T-cell (primary cell): Measurements from ENCODE around the gene MAP3K13. TPM values are rescaled to one million over a fixed set of nuclear protein-coding genes. Genes with fewer than 3 reads are reported as not detected.

Source experiments
- ATAC-seq, 4 experiments: fragments of 200-7000 bp in 3 of 4; fragments of 150-1000 bp in 1 of 4; cut with Tn5 transposase; replicated peaks in 1 of 4; 1 replicate in 3 of 4; 2 replicates in 1 of 4; pipeline ENCODE4 v1.10.0; 2021; ENCODE audit warnings: moderate library complexity in 3 of 4, mild to moderate bottlenecking in 2 of 4, moderate number of reproducible peaks in 1 of 4
- CTCF ChIA-PET, 2 donors: fragments of 300-600 bp; sonication (Branson Sonifier 250); formaldehyde crosslinking; loops; one replicate each; lab custom pipeline; 2022; ENCODE audit warnings: antibody characterized with exemption in 2 of 2; lab: Charles Lee
- POLR2A ChIA-PET, 2 donors: fragments of 300-600 bp; sonication (Branson Sonifier 250); formaldehyde crosslinking; loops; one replicate each; lab custom pipeline; 2022; ENCODE audit warnings: antibody characterized with exemption in 2 of 2; lab: Charles Lee
- DNase-seq, 35 experiments: peaks; one replicate each; pipeline versions ENCODE4 v3.0.0 to v3.0.0-alpha.2; 2013 to 2023
- H3K27ac ChIP-seq: one replicate; pipeline ENCODE4 v1.5.1; 2013; ENCODE audit warnings: low read length
- H3K27me3 ChIP-seq, 2 experiments: replicated peaks in 1 of 2; 1 replicate in 1 of 2; 2 replicates in 1 of 2; pipeline versions ENCODE4 v1.6.1 to v1.7.0; 2013; ENCODE audit warnings: low read length in 1 of 2, mixed read lengths in 1 of 2; ENCODE audit not compliant: control insufficient read depth in 2 of 2, insufficient read depth in 2 of 2; ENCODE audit errors: extremely low read depth in 1 of 2
- H3K36me3 ChIP-seq, 2 donors: 1 replicate in 1 of 2; 2 replicates in 1 of 2; pipeline versions ENCODE4 v1.6.1 to v1.7.0; 2013; ENCODE audit warnings: low read length in 1 of 2; ENCODE audit not compliant: control insufficient read depth in 2 of 2, insufficient read depth in 1 of 2; ENCODE audit errors: extremely low read depth in 1 of 2
- H3K4me1 ChIP-seq, 2 experiments: 1 replicate in 1 of 2; 2 replicates in 1 of 2; pipeline versions ENCODE4 v1.6.1 to v1.7.0; 2013; ENCODE audit warnings: low read length in 2 of 2, mixed read lengths in 1 of 2; ENCODE audit not compliant: insufficient read depth in 2 of 2, control insufficient read depth in 1 of 2; ENCODE audit errors: extremely low read depth in 1 of 2
- H3K4me3 ChIP-seq, 2 donors: 1 replicate in 1 of 2; 2 replicates in 1 of 2; pipeline versions ENCODE4 v1.5.1 to v1.7.0; 2013; ENCODE audit warnings: mild to moderate bottlenecking in 2 of 2, low read length in 1 of 2, moderate library complexity in 1 of 2; ENCODE audit not compliant: control insufficient read depth in 1 of 2; ENCODE audit errors: extremely low read depth in 1 of 2
- H3K9me3 ChIP-seq: 2 replicates; pipeline ENCODE4 v1.7.0; 2013
- H3K27ac Mint-ChIP-seq, 2 donors: one replicate each; pipeline ENCODE4 v1.8.0; 2020 to 2021; ENCODE audit warnings: mild to moderate bottlenecking in 2 of 2, mixed read lengths in 2 of 2
- H3K27me3 Mint-ChIP-seq, 2 donors: one replicate each; pipeline ENCODE4 v1.8.0; 2021 to 2022; ENCODE audit warnings: mixed read lengths in 2 of 2
- H3K36me3 Mint-ChIP-seq: one replicate; pipeline ENCODE4 v1.8.0; 2021; ENCODE audit warnings: mixed read lengths
- H3K4me1 Mint-ChIP-seq, 3 donors: one replicate each; pipeline ENCODE4 v1.8.0; 2020 to 2022; ENCODE audit warnings: mixed read lengths in 3 of 3, mild to moderate bottlenecking in 1 of 3
- H3K4me3 Mint-ChIP-seq, 3 donors: one replicate each; pipeline ENCODE4 v1.8.0; 2020 to 2022; ENCODE audit warnings: mild to moderate bottlenecking in 3 of 3, mixed read lengths in 3 of 3, moderate library complexity in 3 of 3
- H3K9me3 Mint-ChIP-seq, 3 donors: one replicate each; pipeline ENCODE4 v1.8.0; 2020 to 2022; ENCODE audit warnings: mixed read lengths in 3 of 3
- WGBS: methylation state at CpG from one replicate; pipeline ENCODE4 v1.1.5; 2013; ENCODE audit warnings: missing lambda C conversion rate; ENCODE audit not compliant: insufficient coverage; 5-methylcytosine and 5-hydroxymethylcytosine counted together
- total RNA-seq, 35 experiments: library from RNA in 6 of 35; stranded (reverse) in 6 of 35; fragments of 120-200 nt in 1 of 35; gene quantifications; one replicate each; pipeline versions ENCODE4 v1.2.1 to v1.2.4 and lab custom pipeline; 2013 to 2026

Gene MAP3K13
- total RNA-seq, 5 donors from 2014 or later (not counting 1 experiment from before 2014, with no cell fraction given), result 6.4 to 9.2 (median 7.7) TPM

DNA sequence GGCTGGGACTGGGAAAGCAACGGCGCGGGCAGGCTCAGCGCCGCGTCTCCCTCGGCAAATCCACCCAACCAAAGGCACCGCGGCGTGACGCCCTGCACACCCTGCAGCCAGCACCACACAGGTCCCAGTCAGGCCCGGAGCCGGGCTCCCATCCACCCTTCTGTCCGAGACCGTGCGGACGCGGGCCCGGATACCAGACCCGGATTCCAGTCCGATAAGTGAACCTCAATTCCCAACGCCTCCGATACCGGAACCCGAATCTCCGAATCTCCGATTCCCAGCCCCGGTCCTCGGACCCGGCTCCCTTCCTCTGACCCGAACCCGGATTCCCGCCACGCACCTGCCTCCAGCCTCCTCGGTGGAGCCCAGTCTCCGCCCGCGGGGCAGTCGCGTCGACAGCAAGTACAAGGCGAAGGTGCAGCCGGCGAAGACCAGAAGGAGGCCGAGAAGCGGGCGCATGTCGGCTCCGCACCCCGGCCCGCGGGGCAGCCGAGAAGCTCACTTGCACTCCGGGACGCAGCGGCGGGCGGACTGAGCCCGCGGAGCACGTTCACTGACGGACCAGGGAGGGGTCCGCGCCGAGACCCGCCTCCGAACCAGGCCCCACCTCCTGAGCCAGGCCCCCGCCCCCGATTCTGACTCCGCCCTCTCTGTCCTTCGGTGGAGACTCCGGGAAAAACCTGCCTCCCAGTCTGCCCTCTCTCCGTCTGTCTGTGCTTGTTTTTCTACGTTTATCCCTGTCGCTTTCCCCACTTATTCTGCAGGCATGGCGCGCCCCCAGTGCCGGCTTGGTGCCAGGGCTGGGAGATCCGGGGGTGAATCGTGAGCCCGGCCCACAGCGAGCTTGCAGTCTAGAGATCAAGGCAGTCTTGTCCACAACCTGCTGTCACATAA is 135.8 kb downstream of the MAP3K13 start, which contains the start of gene TMEM41A:
Gene TMEM41A, minus strand, starts transcription at position 533 of the 894 bp plus-strand sequence. Its CDS starts 74 bp downstream, at position 459.
- POLR2A ChIA-PET, result interaction anchor here in 1 of 2 donors (1.3 kb wide), 1 partner anchor 87 kb away, joined by 5 read pairs; the partner anchor contains the start of gene SENP2
- Mint-ChIP-seq H3K27me3 (no peaks in the 10 kb centered on the region), H3K9me3 (no peaks in the 10 kb centered on the region), H3K27ac (peak within 1 kb of the TSS; percentile 85 to 88), H3K4me3 (peak within 1 kb of the TSS; percentile 90 to 96 (median 91)), H3K36me3 (peaks cover 20% of the 10 kb centered on the region), H3K4me1 (peaks cover 25 to 33% (median 26%) of the 10 kb centered on the region in 3 donors)
- Histone ChIP-seq H3K9me3 (no peaks in the 10 kb centered on the region), H3K4me1 (peaks cover 4 to 27% of the 10 kb centered on the region in 2 experiments), H3K36me3 (peaks cover 7 to 28% of the 10 kb centered on the region in 2 donors), H3K27ac (peak within 1 kb of the TSS; percentile 70), H3K4me3 (peak within 1 kb of the TSS; percentile 85 to 99), H3K27me3 (peaks cover 0 to 4% of the 10 kb centered on the region in 2 experiments)
- ATAC-seq (peak; percentile 96 to 98 (median 98)), DNase-seq (peak; percentile 65 to 90 (median 81))
- CTCF ChIA-PET, result interaction anchor here in 1 of 2 donors (0.7 to 1.3 kb wide), 2 partner anchors 88 to 445 kb away, joined by 3 read pairs; partner anchors contain the start of gene SENP2
- WGBS, result 2% methylated on average over 82 of the region's 82 CpGs

DNA sequence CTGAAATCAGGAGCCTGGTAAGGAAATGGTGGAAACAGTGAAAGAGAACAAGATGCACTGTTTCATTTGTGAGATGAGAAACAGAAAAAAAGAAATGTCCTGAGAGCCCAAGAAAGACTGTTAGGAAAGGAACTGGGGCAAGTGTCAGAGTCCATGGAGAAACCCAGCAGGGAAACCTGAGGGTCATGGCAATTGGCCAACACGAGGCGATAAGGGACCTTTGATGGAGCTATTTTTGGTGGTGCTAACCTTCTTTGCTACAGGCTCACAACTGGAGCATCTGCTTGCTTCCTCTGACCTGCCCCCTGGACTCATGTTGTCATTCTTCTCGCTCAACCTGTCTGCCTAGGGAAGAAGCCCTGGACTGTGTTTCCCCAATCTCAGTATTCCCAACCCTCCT is 140.1 kb downstream of the MAP3K13 start:
- H3K36me3 Mint-ChIP-seq, result no peaks in the 10 kb centered on the region
- ATAC-seq, result no peak
- Histone ChIP-seq H3K4me1 (peaks cover 0 to 8% of the 10 kb centered on the region in 2 experiments), H3K27ac (no peak overlapping the region), H3K9me3 (no peaks in the 10 kb centered on the region), H3K36me3 (no peaks in the 10 kb centered on the region), H3K27me3 (peaks cover 0 to 7% of the 10 kb centered on the region in 2 experiments), H3K4me3 (no peak overlapping the region)
- ChIA-PET CTCF (no interaction called here), POLR2A (no interaction called here)
- 92% methylated on average over 3 of the region's 3 CpGs for WGBS
- peaks cover 4 to 8% (median 7%) of the 10 kb centered on the region in 3 donors for H3K4me1 Mint-ChIP-seq
- no peaks in the 10 kb centered on the region for H3K27me3 Mint-ChIP-seq
- no peak for DNase-seq
- H3K9me3 Mint-ChIP-seq, result no peaks in the 10 kb centered on the region
- H3K27ac Mint-ChIP-seq, result no peak overlapping the region
- H3K4me3 Mint-ChIP-seq, result no peak overlapping the region

DNA sequence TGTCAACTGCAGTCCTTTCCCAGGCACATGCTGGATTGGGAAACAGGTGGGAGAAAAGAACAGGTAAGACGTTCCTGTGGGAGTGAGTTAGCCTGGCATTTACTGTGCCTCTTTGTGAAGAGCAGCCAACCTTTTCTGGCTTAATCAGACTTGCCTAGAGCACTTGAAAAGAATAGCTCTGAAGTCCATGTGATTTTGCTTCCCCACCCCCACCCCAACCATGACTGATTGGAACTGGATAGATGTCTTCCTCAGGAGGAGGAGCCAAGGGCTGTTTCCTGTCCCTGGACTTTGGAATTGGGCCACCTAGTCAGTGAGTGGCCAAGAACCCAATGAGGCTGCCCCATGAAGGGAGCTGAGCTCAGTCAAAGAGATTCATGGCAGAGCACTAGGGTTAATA is 140.6 kb downstream of the MAP3K13 start:
- no peak overlapping the region for H3K4me3 ChIP-seq
- no peak for DNase-seq
- H3K9me3 ChIP-seq, result no peaks in the 10 kb centered on the region
- H3K27ac ChIP-seq, result no peak overlapping the region
- no peaks in the 10 kb centered on the region for H3K27me3 Mint-ChIP-seq
- no peak overlapping the region for H3K27ac Mint-ChIP-seq
- H3K4me1 ChIP-seq, result peaks cover 0 to 6% of the 10 kb centered on the region in 2 experiments
- H3K36me3 ChIP-seq, result no peaks in the 10 kb centered on the region
- no peaks in the 10 kb centered on the region for H3K9me3 Mint-ChIP-seq
- H3K4me1 Mint-ChIP-seq, result peaks cover 0 to 5% (median 5%) of the 10 kb centered on the region in 3 donors
- ChIA-PET CTCF (no interaction called here), POLR2A (no interaction called here)
- H3K36me3 Mint-ChIP-seq, result no peaks in the 10 kb centered on the region
- H3K27me3 ChIP-seq, result peaks cover 0 to 7% of the 10 kb centered on the region in 2 experiments
- 80% methylated on average over 1 of the region's 1 CpG for WGBS
- H3K4me3 Mint-ChIP-seq, result no peak overlapping the region
- no peak for ATAC-seq

- Mint-ChIP-seq H3K27me3 (no peaks in the 10 kb centered on the region), H3K4me3 (no peak overlapping the region), H3K4me1 (peaks cover 0 to 1% (median 0%) of the 10 kb centered on the region in 3 donors), H3K36me3 (no peaks in the 10 kb centered on the region), H3K9me3 (no peaks in the 10 kb centered on the region), H3K27ac (no peak overlapping the region)
- DNase-seq, result no peak
- ATAC-seq, result no peak
- H3K27ac ChIP-seq, result no peak overlapping the region
- H3K27me3 ChIP-seq, result peaks cover 0 to 7% of the 10 kb centered on the region in 2 experiments
- H3K4me1 ChIP-seq, result no peaks in the 10 kb centered on the region
- POLR2A ChIA-PET, result no interaction called here
- WGBS, result 0% methylated on average over 1 of the region's 3 CpGs
- CTCF ChIA-PET, result interaction anchor here in 1 of 2 donors (0.6 kb wide), 1 partner anchor 54 kb away, joined by 3 read pairs; no protein-coding TSS in a partner anchor
- H3K36me3 ChIP-seq, result no peaks in the 10 kb centered on the region
- H3K4me3 ChIP-seq, result no peak overlapping the region
- no peaks in the 10 kb centered on the region for H3K9me3 ChIP-seq
Measured at GRCh38 chr3:185504636-185505035, 141.7 kb downstream of the MAP3K13 start.

GRCh38 chr3:185507883-185508282 is 144.9 kb downstream of the MAP3K13 start:
- H3K9me3 Mint-ChIP-seq, result no peaks in the 10 kb centered on the region
- no peak for ATAC-seq
- H3K27ac Mint-ChIP-seq, result no peak overlapping the region
- WGBS, result 100% methylated on average over 1 of the region's 6 CpGs
- H3K27ac ChIP-seq, result no peak overlapping the region
- H3K36me3 ChIP-seq, result no peaks in the 10 kb centered on the region
- H3K36me3 Mint-ChIP-seq, result no peaks in the 10 kb centered on the region
- no peaks in the 10 kb centered on the region for H3K27me3 Mint-ChIP-seq
- no peak overlapping the region for H3K4me3 Mint-ChIP-seq
- H3K4me1 Mint-ChIP-seq, result no peaks in the 10 kb centered on the region
- H3K4me3 ChIP-seq, result no peak overlapping the region
- ChIA-PET POLR2A (no interaction called here), CTCF (no interaction called here)
- H3K27me3 ChIP-seq, result peaks cover 0 to 12% of the 10 kb centered on the region in 2 experiments
- H3K4me1 ChIP-seq, result no peaks in the 10 kb centered on the region
- no peak for DNase-seq
- H3K9me3 ChIP-seq, result no peaks in the 10 kb centered on the region

DNA sequence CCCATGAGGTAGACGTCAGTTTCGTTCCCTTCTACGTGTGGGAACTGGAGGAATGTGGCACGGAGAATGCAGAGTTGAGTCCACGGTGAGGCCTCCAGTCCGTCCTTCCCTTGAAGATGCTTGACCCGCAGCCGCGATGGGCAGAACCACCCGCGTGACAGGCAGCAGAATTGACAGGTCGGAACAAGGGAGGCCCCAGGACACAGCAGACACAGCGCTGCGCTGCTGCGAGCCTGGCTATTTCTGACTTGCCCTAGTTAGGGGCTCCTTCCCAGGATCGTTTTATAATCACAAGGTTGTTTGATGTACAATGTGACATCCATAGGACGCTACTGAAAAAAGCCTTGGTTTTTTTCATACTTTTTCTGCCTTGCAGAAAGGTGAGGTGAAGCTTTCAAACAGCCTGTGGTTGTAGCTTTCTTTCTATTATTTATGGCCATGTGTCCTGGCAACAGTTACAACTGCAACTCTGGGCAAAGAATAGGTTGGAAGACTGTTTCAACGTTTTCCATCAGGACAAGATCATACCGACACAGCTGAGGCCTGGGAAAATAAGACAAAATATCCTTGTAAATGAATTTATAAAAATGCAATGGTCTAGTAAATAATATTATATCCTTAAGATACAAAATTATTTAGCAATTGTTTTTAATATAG is 145.5 kb downstream of the MAP3K13 start:
- no peaks in the 10 kb centered on the region for H3K9me3 ChIP-seq
- H3K4me1 ChIP-seq, result no peaks in the 10 kb centered on the region
- no peaks in the 10 kb centered on the region for H3K36me3 Mint-ChIP-seq
- H3K4me3 Mint-ChIP-seq, result no peak overlapping the region
- H3K27ac ChIP-seq, result no peak overlapping the region
- no peaks in the 10 kb centered on the region for H3K36me3 ChIP-seq
- no peak overlapping the region for H3K4me3 ChIP-seq
- no peak overlapping the region for H3K27ac Mint-ChIP-seq
- no peaks in the 10 kb centered on the region for H3K27me3 Mint-ChIP-seq
- no peaks in the 10 kb centered on the region for H3K9me3 Mint-ChIP-seq
- DNase-seq (no peak), ATAC-seq (no peak)
- POLR2A ChIA-PET, result no interaction called here
- H3K4me1 Mint-ChIP-seq, result no peaks in the 10 kb centered on the region
- WGBS, result 91% methylated on average over 15 of the region's 19 CpGs
- CTCF ChIA-PET, result no interaction called here
- H3K27me3 ChIP-seq, result peaks cover 0 to 8% of the 10 kb centered on the region in 2 experiments
